HG03196 (cell line): ENCODE data around the gene TMCO4.
"Not testable (repeated sequence)": the region's sequence is repeated elsewhere in the genome, so short reads cannot be mapped to it uniquely, and the experiment has no call there.

Experiments used
- ATAC-seq: cut with Tn5 transposase; IDR thresholded peaks from one replicate; pipeline ENCODE4 v1.9.1; 2021; ENCODE audit not compliant: unreplicated experiment

Gene TMCO4

DNA sequence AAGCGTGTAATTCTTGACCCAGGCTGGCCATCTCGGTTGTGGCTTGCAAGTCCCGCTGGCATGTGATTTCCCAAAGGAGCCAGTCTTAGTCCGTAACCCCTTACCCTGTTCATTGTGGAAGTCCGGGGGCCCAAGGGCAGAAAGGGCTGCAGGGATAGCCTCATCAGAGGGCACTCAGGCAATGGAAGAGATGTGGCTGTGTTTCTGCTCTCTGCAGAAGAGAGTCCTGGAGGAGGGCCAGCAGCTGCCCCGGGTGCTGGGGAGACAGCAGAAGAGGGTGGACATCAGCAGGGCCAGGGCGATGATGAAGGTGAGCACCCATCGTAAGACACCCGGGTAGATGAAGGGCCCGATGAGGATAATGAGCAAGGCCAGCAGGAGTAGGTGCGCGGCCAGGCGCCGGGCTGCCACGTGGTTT lies 14.5 kb upstream of the TMCO4 start:
- ATAC-seq, result no peak

DNA sequence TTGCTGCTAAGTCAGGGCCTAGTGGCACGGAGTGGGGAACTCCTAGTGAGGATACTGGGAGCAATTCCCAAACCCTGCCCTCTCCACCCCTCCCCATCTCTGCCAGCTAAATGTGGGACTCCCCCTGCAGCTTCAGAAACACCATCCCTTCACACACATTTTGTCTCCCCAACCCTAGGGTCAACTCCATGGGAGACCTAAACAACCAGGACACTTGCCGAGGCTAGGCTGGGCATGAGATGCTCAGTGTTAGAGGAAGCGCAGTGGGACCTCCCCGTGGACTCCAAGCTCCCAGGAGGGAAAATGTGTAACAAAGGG lies 13.9 kb upstream of the TMCO4 start:
- no peak for ATAC-seq

DNA sequence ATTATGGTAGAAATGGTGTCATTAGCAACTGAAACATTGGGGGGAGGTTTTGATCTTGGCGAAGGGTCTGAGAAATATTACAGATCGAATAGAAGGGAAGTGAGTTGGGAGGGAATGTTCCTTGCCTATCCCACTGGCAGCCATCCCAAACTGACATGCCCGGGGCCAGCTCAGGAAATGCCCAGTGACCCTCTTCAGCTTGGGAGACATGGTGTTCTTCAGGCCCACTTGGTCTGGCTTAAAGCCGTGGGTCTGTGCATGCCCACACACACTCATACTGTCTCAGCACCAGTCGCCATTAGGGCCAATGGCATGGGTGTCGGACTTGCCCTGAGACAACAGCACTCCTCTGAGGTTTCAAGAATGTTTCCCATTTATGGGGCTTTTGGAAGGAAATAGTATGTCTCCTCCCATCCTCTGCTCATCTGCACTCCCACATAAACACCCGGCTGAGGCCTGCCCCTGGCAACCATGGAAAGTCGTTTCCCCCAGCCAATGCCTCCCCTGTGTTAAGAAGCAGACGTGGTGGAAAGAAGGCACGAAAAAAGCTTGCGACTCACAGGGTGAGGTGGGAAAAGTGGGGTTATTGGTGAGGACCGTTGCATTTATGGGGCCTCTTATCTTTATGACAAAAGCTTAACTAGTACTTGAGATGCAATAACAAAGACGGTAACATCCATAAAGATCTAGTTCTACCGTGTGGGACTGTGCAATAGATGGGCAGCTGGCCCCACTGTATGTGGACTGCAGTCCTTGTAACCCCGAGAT lies 13.3 kb upstream of the TMCO4 start:
- ATAC-seq, result no peak

DNA sequence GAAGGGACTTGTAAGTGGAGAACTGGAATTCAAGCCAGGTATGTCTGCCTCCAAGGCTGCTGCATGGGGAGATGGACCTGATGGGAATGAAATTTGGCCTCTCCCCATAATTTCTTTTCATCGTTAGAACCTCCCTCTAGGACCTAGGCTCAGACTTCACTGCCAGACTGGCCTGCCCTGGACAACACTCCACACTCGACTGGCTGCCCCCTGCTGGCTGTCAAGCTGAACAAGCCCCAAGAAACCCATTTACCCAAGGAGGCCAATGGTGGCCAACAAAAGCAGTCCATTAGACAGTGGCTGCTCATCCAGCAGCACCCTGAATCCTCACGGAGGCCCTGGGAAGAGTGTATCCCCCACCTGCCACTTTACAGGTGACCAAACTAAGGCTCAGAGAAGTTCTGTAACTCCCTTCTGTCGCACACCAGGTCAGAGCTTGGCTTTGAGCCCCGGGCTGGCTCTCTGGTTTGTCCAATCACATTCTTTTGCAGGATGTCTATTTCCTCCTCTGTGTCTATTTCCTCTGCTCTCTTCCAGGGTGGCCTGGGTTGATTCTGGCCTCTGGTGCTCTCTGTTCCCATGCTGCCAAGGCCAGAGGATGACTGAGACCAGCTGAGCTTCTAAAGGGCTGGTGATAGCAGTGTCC lies 11.6 kb upstream of the TMCO4 start:
- no peak for ATAC-seq

DNA sequence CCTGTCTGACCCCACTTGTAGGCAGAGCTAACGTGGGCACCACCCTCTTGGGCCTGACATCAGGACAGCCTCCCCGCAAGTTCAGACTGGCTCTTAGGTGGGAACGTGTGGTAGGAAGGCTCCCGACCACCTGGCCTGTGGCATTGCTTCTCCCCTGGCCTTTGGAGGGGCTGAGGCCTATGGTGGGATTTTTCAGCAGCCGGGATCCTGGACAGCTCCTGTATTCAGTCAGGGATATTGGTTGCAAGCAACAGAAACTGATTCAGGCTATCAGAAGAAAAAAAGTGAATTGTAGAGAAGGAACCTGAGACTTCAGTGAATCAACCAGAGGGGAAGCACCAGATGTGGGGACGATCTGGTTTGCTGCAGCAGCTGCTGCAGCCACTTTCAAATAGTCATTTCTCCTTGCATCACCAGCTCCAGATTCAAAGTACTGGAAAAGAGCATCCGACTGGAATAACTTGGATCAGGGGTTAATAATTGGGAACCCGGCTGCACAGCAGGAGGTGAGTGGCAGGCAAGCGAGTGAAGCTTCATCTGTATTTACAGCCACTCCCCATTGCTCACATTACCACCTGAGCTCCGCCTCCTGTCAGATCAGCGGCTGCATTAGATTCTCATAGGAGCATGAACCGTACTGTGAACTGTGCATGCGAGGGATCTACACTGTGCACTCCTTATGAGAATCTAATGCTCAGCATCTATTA lies 9.5 kb upstream of the TMCO4 start:
- ATAC-seq, result no peak

DNA sequence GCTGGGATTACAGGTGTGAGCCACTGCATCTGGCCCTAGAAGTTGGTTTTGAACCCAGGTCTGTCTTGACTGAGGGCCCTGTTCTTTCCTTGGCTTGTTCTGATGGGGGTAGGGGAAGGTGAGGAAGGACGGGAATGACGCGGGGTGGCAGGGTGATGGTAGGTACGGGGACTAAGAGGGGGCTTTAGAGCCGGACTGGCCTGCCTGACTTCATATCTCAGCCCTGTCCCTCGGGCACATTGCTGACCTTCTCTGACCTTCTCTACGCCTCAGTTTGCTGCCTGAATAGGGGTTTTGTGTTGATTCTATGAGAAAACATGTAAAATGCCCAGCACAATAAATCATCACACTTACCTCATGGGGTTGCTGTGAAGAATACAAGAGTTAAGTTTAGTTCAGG lies 8.6 kb upstream of the TMCO4 start:
- no peak for ATAC-seq

DNA sequence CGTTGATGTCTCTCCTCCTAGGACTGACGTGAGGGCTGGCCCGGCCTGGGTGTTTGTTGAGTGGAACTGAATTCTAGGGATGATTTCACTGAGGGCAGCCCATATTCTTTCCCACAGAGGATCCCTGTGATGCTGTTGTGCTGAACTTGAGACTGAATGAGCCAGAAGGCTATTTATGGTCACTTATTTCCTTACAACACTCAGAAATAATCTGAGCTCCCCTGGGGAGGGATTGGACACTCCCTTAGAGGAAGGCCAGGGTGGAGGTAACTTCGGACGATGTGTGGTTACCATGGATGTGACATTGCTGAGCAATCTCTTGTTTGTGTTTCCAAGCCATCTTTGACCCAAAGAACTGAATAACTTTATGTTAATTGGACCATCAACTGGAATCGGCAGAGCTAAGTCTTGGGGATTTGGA lies 5.1 kb upstream of the TMCO4 start:
- no peak for ATAC-seq

DNA sequence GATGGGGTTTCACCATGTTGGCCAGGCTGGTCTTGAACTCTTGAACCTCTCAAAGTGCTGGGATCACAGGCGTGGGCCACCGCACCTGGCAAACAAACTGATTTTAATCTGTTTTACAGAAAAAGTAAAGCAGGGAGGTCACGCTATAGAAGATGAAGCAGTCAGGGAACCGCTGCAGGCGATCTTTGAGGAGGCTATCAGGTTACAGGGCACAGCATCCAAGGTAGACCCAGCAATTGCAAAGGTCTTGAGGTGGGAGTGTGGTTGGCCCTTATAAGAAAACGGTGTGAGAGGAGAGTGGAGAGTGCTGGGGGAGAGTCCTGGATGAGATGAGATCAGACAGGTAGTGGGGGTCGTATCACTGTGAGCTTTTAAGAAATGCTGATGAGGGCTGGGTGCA lies 2.6 kb upstream of the TMCO4 start:
- ATAC-seq, result no peak

DNA sequence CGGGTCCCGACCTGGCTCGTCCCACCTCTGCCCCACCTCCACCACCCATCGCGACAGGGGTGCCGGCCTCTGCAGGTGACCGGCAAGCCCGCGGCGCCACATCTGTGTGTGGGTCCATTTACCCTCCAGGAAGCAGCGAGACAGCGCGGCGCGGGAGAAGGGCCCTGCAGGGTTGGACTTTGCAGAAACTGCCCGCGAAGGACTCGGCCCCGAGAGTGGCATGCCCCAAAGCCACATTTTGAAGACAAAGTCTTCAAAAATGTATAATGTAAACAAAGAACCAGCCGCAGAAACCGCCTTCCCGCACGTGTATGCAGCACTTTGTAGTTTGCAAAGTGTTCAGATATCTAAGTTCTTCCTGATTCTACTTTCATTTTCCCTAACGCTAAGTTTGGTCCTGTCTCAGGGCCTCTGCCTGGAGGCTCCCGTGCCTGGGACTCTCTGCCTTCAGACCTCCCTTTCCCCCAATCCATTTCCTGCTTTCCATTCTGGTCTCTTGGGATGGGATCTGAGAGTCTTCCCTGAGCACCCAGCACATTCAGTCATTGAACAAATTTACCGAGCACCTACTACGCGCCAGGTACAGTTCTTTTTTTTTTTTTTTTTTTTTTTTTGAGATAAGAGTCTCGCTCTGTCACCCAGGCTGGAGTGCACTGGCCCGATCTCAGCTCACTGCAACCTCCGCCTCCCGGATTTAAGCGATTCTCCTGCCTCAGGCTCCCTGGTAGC lies 524 bp upstream of the TMCO4 start:
- ATAC-seq, result no peak

DNA sequence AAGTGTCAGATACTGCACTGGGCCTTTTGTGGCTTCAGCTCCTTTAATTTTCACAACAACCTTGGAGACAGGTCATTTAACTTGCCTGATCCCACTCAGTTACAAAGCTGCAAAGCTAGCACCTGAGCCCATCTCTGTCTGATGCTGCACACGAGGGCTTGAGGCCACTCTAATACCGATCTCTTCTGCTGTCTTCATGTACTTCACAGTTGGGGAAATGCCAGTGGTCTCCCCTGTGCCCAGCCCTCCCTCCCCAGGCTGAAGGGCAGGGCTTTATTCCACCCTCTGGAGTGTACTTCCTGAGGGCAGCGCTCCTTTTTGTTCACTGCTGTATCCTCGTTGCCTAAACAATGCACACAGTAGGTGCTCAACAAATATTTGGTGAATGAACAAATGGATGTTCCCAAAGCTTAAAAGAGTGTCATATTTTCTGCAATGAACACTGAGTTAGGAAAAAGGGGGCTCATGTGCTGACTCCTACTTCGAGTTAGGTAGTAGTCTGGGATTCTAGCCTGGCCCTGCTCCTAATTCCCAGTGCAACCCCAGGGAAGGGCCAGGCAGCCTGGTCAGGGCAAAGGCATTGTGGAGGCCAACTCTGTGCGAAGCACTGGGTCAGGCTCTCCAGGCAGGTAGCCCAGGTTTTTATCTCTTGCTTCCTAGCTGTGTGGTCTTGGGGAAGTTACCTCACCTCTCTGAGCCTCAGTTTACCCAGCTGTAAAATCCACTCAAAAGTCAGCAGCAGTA lies 1.1 kb downstream of the TMCO4 start:
- ATAC-seq, result no peak

DNA sequence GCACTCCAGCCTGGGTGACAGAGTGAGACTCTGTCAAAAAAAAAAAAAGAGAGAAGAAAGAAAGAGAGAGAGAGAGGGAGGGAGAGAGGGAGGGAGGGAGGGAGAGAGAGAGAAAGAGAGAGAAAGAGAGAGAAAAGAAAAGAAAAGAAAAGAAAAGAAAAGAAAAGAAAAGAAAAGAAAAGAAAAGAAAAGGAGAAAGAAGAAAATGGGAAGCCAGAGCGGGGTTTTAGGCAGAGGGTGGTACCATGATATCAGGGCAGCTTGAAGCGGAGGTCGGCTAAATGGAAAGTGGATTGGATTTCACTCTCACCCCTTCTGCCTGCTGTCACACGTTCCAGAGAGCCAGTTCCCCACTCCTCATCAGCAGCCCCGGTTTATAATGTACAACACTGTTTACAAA lies 1.9 kb downstream of the TMCO4 start:
- ATAC-seq, result no peak

DNA sequence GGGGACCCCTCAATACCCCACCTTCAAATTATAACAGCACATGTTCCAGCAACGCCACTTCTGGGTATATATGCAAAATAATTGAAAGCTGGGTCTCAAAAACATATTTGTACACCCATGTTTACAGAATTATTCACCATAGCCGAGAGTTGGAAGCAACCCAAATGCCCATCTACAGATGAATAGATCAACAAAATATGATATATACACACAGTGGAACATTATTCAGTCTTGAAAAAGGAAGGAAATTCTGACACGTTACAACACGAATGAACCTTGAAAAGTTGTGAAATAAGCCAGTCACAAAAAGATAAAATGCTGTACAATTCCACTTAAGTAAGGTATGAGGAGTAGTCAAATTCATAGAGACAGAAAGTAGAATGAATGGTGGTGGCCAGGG lies 5.1 kb downstream of the TMCO4 start:
- no peak for ATAC-seq

DNA sequence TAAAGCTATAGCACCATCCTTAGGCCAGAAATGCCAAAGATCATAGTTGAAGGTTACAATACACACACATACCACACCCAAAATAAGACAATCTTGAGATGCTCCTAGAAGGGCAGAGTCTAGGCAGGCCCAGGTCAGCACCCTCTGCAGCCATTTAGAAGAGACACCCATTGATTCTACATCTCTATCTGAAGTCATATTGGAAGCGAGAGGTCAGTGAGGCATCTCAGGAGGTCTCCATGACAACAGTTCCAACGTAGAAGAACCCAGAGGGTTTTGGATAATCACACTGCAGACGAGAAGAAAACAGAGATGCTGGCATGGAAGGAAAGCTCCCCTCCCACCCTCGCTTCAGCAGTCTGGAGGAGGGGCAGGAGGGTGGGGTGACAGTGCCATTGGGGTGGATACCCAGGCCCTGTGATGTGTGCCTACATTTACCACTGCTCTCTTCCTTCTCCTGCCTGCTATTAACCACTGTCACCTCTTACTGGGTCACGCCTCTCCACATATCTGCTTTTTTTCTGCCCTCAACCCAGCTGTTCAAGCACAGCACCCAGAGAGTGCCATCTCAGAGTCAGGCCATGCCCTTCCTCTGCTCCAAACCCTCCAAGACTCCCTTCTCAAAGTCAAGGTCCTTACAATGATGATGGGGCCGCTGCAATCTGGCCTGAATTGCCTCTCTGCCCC lies 6.2 kb downstream of the TMCO4 start:
- ATAC-seq, result no peak

DNA sequence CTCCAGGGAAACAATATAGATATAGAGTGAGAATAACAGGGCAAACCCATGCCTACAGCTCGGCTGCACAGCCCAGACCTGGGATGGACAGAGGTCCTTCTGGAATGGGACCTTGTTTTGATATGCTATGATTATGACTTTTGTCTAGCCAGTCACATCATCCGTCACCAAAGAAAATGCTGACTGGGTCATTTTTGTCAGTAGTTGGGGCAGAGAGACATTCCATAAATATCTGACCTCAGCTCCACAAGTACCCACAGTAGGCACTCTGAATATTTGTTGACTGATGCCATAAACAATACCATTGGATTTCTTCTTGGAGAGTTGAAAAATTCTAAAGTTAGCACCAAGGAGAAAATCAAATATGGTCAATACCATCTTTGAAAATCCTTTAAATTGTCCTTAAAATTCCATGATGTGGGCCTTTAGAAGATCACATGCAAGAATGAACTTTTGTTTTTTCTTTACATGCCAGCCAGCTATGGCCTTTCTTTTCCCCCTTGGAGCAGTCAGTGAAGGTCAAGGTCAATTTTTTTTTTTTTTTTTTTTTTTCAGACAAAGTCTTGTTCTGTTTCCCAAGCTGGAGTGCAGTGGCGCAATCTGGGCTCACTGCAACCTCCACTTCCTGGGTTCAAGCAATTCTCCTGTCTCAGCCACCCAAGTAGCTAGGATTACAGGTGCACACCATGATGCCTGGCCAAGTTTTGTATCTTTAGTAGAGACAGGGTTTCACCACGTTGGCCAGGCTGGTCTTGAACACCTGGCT lies 7.3 kb downstream of the TMCO4 start:
- no peak for ATAC-seq

DNA sequence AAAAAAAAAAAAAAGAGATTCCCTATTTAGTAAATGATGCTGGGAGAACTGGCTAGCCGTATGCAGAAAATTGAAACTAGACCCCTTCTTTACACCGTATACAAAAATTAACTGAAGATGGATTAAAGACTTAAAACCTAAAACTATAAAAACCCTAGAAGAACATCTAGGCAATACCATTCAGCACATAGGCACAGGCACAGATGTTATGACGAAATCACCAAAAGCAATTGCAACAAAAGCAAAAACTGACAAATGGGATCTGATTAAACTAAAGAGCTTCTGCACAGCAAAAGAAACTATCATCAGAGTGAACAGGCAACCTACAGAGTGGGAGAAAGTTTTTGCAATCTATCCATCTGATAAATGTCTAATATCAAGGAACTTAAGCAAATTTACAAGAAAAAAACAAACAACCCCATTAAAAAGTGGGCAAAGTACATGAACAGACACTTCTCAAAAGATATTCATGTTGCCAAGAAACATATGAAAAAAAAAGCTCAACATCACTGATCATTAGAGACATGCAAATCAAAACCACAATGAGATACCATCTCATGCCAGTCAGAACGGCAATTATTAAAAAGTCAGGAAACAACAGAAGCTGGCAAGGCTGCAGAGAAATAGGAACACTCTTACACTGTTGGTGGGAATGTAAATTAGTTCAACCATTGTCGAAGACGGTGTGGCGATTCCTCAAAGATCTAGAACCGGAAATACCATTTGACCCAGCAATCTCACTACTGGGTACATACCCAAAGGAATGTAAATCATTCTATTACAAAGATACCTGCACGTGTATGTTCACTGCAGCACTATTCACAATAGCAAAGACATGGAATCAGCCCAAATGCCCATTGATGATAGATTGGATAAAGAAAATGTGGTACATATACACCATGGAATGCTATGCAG lies 9.4 kb downstream of the TMCO4 start:
- ATAC-seq, result not testable (repeated sequence)

DNA sequence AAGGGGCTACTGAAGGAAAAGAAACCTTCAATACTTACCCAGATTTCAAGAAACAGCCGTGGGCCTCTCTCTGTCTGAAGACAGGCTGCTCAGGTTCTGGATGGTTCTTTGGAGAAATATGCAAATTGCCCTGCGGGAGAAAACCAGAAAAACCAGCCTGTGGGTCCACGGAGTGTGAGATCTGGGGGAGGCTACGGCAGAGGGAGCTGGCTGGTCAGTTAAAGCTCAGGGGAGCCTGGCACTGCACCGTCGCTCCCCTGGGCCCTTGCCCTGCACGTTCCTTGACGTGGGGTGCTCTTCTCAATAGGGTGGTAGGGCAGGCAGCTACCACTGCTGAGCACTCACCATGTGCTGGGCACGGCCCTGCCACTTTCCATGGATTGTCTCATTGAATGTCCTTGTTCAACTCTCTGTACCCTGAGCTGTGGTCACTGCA lies 12.7 kb downstream of the TMCO4 start:
- ATAC-seq, result no peak

DNA sequence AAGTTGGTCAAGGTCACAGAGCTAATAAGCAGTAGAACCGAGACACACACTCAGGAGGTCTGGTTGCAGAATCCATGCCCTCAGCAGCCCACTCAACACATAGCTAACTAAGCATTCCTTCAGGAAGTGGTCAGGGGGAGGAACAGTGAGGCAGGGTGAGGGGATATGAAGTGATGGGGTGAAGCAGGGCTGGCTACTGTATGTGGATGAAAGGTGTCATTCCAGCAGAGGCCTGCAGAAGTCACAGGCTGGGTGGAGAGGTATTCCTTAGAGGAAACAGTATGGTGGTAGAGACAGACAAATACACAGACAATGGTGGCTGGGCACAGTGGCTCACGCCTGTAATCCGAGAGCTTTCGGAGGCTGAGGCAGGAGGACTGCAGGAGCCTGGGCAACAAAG lies 14.1 kb downstream of the TMCO4 start:
- no peak for ATAC-seq

DNA sequence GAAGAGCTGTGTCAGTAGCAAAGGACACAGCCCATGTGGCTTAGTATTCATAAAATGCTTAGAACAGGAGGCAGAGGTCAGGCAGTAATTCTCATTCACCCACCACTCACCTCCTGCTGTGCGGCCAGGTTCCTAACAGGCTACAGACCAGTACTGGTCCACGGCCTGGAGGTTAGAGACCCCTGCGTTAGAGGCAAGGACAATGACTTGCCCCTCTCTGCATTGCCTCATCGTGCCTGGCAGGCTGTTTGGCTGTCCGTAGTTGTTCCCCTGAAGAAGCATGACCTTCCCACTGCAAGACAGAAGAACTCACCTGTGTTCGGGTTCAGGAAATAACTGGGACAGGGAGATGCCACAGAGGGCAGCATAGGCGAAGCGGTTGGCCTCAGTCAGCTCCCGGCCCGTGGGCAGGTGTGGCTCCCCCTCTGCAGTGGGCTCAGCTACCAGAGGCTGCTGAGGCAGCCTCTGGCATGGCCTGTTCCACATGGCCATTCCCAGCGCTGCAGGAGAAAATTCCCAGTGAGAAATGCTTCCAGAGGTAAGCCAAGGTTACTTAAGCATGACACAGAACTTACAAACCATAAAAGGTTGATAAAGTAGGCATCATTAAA lies 19.3 kb downstream of the TMCO4 start:
- ATAC-seq, result no peak
